OCI-LY1 (cell line): ENCODE data around the gene CSNK1G2.

Experiments
- CTCF ChIP-seq: fragments of 200-600 bp; sonication (generic), shearing (Covaris generic); IDR thresholded peaks from 2 replicates; pipeline ENCODE4 v1.5.1; 2017; ENCODE audit warnings: mild to moderate bottlenecking, antibody characterized with exemption, low read length, moderate library complexity, mixed read lengths
- EZH2 ChIP-seq: fragments of 200-600 bp; sonication (generic), shearing (Covaris generic); IDR thresholded peaks from 2 replicates; pipeline ENCODE4 v1.8.0; 2017; ENCODE audit warnings: borderline replicate concordance, mixed run types, mild to moderate bottlenecking, antibody characterized with exemption, low read length, moderate library complexity, mixed read lengths

- TF ChIP-seq EZH2 (no peak), CTCF (no peak)
Observed at GRCh38 chr19:1920644-1921043, 20.3 kb upstream of the CSNK1G2 start.
